ENCODE data around the gene TRIP4.
"Not testable (repeated sequence)": the region's sequence is repeated elsewhere in the genome, so short reads cannot be mapped to it uniquely, and the experiment has no call there.

Gene TRIP4

GRCh38 chr15:64483749-64484148 is 96.1 kb downstream of the TRIP4 start:
- in situ Hi-C loops (cut with MboI; ENCODE audit: low sequenced_read_pairs), result no loop called here

DNA sequence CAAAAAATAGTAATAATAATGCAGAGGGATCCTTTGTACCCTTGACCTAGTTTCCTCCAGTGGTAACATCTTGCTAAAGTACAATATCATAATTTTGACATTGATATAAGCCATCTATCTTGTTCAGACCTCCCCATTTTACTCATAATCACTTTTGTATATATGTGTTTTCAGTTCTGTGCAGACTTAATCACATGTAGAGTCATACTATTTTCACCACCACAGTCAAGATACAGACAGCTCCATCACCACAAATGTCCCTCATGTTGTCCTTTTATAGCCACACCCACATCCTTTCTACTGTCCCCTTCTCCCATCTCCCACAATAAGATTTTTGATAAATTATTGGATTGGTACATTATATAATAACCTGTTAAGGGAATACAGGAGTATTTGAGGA is 98.2 kb downstream of the TRIP4 start:
- in situ Hi-C loops (cut with MboI; ENCODE audit: low sequenced_read_pairs), result no loop called here

DNA sequence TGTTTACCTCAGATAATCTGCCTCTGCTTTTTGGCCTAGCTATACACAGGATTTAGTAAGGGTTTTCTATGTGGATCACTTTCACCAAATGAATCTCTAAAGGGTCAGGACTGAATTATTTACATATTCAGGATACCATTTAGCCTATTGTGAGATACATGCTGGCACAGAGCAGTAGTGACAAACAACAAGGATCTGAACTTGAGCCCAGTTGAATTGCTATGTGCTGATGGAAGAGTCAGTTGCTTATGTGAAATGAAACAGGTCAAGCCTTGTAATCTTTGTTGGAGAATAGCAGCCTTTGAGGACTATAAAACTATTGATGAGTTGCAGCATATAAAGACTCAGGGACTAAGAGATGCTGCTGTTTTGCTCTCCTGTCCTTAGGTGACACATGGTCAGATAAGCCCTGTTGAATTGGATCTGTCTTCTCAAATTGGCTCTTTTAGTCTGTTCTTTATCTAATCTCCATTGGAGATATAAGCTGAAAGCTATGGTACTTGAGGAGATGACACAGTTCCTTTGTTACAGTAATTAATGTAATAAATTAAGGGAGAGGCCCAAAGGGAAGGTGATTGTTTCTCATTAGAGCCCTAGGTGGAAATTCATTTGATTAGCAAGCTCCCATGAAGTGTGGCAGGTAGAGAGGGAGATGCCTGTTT is 103.1 kb downstream of the TRIP4 start:
- in situ Hi-C loops (cut with MboI; ENCODE audit: low sequenced_read_pairs), result no loop called here

DNA sequence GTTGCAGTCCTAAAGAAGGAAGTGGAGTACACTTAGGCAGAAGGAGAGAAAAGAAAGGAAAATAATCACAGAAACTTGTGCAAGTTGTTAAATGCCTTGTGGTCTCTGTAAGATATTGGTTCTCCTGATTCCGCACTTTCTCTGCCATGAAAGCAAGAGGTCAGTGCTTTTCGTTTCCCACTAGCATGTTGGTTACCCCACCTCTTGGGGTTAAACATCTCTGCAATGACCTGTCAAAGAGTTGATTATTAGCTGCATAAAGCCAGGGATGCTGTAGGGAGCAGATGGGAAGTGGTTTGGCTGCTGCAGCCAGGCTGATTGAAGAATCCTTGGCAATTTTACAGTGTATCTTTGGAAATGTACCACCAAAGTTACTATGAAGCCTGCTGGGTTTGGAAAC is 106.0 kb downstream of the TRIP4 start:
- in situ Hi-C loops (cut with MboI; ENCODE audit: low sequenced_read_pairs), result no loop called here

GRCh38 chr15:64495968-64496367 is 108.3 kb downstream of the TRIP4 start:
- in situ Hi-C loops (cut with MboI; ENCODE audit: low sequenced_read_pairs), result not testable (repeated sequence)

- in situ Hi-C loops (cut with MboI; ENCODE audit: low sequenced_read_pairs), result no loop called here
Measured at GRCh38 chr15:64500695-64501395, 113.2 kb downstream of the TRIP4 start.

GRCh38 chr15:64501396-64501715 is 113.7 kb downstream of the TRIP4 start:
- in situ Hi-C loops (cut with MboI; ENCODE audit: low sequenced_read_pairs), result no loop called here

GRCh38 chr15:64502151-64502550 is 114.5 kb downstream of the TRIP4 start:
- in situ Hi-C loops (cut with MboI; ENCODE audit: low sequenced_read_pairs), result no loop called here

GRCh38 chr15:64502551-64502950 is 114.9 kb downstream of the TRIP4 start:
- in situ Hi-C loops (cut with MboI; ENCODE audit: low sequenced_read_pairs), result no loop called here

GRCh38 chr15:64503197-64503596 is 115.6 kb downstream of the TRIP4 start:
- in situ Hi-C loops (cut with MboI; ENCODE audit: low sequenced_read_pairs), result no loop called here

DNA sequence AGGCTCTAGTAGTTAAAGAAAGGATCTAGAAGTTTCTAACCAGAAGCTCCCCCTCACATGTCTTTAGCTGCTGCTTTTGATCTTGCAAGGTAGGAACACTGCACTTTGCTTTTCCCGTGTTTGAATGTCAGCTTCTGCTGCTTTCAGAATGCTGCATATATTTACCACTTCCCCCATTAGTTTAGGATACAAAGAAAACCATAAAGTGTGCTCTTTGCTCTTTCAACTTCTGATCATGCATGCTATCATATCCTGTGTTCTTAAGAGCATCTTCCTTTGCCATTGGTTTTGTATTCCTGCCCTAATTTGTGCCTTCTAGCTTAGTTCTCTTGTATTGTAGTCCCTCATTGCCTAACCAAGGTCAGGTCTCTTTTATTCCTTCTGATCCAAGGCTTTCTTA is 116.0 kb downstream of the TRIP4 start:
- in situ Hi-C loops (cut with MboI; ENCODE audit: low sequenced_read_pairs), result no loop called here

Measured in HL-60/S4 (cell line).